ENCODE data around the gene DPAGT1. TPM values are rescaled to one million over a fixed set of nuclear protein-coding genes. Genes with fewer than 3 reads are reported as not detected.
"Not testable (repeated sequence)": the region's sequence is repeated elsewhere in the genome, so short reads cannot be mapped to it uniquely, and the experiment has no call there.

The DPAGT1 gene
- total RNA-seq, 2 donors from 2014 or later = 57.6 to 85.7 TPM

DNA sequence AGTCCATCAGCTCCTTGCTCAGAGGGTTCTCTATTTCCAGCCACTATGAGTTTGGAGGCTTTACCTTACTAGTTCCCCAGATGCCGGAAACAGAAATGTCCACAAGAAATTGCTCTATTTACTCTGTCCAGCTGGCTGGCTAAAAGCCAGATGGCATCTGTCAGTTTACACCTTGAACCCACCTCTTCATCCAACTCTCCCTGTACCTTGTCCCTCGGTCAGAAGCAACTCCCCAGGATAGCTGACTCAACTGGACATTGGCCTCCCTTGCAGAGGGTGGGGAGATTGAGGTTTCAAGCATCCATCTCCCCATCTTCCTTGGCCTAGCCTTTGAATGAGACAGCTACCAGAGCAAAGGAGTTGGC lies 7.2 kb upstream of the DPAGT1 start:
- Mint-ChIP-seq H3K36me3 (ENCODE audit: low read depth) (peaks cover 49% of the 10 kb centered on the region), H3K9me3 (no peaks in the 10 kb centered on the region), H3K27me3 (no peaks in the 10 kb centered on the region), H3K4me3 (peak overlapping the region; percentile 98), H3K27ac (peak overlapping the region; percentile 95), H3K4me1 (peaks cover 22% of the 10 kb centered on the region)
- ATAC-seq (replicated peaks) = no peak

DNA sequence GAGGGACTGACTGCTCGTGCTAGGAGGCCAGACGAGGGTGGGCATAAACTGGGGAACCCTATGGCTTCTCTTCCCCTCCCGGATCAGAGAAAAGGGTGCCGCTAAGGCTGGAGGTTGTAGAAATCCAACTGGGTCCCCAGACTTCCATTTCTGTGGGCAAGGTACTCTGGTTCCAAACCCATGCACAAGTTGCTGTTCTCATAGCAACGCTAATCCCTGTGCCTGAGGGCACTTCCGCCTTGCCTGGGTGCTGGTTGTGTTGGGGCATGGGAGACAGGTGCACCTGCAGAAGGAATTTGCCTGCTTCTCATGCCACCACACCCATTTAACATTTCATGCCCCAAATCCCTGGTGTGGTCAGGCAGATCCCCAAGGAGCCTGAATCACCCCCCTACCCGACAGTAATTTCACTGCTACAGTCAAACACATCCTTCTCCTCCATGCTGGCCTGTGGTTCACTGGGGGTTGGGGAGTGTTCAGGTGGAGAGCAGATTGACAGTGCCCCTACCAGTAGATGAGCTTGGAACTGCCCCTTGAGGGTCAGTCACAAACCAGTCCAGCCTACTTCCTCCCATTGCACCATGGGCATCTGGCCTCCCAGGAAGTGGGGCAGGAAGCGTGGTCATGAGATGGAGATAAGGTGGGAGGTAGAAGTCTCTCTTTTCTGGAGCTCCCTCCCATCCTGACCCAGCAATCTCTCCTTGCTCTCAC lies 6.6 kb upstream of the DPAGT1 start:
- peak; percentile 36 for ATAC-seq (replicated peaks)
- H3K4me1 Mint-ChIP-seq = peaks cover 21% of the 10 kb centered on the region

DNA sequence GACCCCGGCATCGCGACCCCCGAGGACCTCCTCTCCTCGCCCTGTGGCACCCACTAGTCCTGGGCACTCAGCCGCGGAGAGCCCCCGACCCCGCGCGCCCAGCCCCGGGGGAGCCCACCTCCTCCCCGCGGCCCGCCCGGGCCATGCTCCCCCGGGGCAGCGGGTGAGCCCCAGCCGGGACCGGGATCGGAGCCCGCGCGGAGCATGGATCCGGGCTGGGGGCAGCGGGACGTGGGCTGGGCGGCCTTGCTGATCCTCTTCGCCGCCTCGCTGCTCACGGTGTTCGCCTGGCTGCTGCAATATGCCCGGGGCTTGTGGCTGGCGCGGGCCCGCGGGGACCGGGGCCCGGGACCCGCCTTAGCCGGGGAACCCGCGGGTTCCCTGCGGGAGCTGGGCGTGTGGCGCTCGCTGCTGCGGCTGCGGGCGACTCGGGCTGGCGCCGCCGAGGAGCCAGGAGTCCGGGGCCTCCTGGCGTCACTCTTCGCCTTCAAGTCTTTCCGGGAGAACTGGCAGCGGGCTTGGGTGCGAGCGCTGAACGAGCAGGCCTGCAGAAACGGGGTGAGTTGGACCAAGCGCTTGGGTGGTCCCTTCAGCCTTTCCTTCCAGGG lies 6.0 kb upstream of the DPAGT1 start:
- Mint-ChIP-seq H3K27me3 (no peaks in the 10 kb centered on the region), H3K4me1 (peaks cover 14% of the 10 kb centered on the region), H3K36me3 (ENCODE audit: low read depth) (peaks cover 37% of the 10 kb centered on the region), H3K27ac (peak overlapping the region; percentile 95), H3K9me3 (no peaks in the 10 kb centered on the region), H3K4me3 (peak overlapping the region; percentile 98)
- ATAC-seq (replicated peaks) = peak; percentile 5

More for the DNA sequence above, 6.6 kb upstream of the DPAGT1 start:
- Mint-ChIP-seq H3K4me3 (peak overlapping the region; percentile 98), H3K27ac (peak overlapping the region; percentile 95), H3K9me3 (no peaks in the 10 kb centered on the region), H3K27me3 (no peaks in the 10 kb centered on the region), H3K36me3 (ENCODE audit: low read depth) (peaks cover 44% of the 10 kb centered on the region)

DNA sequence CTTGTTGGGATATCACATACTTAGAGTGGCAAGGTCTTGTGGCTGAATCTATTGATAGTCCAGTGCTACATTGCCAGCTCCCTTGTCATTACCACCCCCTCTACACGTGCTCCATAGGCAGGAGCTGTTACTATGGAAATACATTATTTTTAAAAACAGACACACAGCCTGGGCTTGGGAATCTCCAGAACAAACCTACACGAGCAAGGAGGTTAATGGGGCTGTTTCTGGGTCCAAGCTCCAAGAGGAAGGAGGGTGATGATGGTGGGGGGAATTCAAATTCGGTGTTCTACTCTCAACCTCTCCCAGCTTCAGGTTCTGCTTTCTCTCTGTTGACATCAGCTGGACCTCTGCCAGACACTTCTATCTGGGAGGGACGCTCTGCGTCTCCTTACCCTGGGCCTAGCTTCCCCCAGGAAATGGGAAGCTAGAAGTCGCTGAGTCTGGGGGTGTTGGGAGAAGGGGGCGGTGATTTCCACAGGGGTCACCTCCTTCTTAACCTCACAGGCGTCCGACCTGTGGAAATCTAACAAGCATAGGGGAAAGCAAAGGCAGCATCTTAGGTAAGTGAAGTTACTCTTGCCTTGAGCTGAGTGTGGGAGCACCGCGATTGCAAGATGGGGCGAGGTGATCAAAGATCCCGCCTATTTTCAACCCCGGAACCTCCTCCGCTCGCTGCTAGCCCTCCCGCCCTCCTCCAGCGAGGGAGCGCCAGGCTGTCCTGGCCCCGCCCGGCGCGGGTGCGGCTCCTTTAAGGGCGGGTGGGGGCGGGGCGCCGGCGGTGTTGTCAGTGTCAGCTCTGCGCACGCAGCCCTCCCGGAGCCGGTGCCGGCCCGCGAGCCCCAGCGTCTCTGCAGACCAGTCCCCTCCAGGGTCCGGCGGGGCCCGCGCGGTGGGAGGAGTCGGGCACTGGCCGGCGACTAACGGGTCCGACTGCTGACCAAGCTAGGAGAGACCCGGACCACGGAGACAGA lies 5.2 kb upstream of the DPAGT1 start, which contains the start of gene C2CD2L:
Gene C2CD2L, plus strand, starts transcription at position 781 of the 974 bp plus-strand sequence. CDS start 398 bp downstream, outside the sequence.
- H3K4me1 Mint-ChIP-seq = peaks cover 14% of the 10 kb centered on the region
- H3K4me3 Mint-ChIP-seq = peak within 1 kb of the TSS; percentile 98
- ATAC-seq (replicated peaks) = peak; percentile 90
- H3K27ac Mint-ChIP-seq = peak within 1 kb of the TSS; percentile 95
- H3K27me3 Mint-ChIP-seq = no peaks in the 10 kb centered on the region
- peaks cover 31% of the 10 kb centered on the region for H3K36me3 Mint-ChIP-seq (ENCODE audit: low read depth)
- no peaks in the 10 kb centered on the region for H3K9me3 Mint-ChIP-seq

DNA sequence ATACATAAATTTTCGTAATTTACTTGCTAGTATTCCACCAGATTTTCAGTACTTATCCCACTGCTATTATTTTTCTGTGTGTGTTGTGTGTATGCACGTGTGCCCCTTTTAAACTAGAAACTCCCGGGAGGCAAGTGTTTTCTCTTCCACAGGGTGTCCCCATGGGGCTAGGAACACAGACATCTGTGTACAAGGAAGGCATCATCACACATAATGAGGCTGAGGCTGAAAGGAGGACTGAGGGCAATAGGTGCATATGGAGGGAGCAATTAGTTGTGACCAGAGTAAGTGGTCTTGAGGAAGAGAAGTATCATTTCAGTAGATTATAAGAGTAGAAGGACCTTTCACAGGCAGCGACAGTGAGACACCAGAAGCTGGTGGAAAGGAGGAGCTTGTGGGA lies 2.1 kb upstream of the DPAGT1 start:
- ATAC-seq (replicated peaks) = no peak
- peaks cover 18% of the 10 kb centered on the region for H3K4me1 Mint-ChIP-seq
- no peaks in the 10 kb centered on the region for H3K9me3 Mint-ChIP-seq
- H3K27me3 Mint-ChIP-seq = no peaks in the 10 kb centered on the region
- H3K36me3 Mint-ChIP-seq (ENCODE audit: low read depth) = peaks cover 26% of the 10 kb centered on the region
- H3K4me3 Mint-ChIP-seq = peak overlapping the region; percentile 84
- peak overlapping the region; percentile 96 for H3K27ac Mint-ChIP-seq

DNA sequence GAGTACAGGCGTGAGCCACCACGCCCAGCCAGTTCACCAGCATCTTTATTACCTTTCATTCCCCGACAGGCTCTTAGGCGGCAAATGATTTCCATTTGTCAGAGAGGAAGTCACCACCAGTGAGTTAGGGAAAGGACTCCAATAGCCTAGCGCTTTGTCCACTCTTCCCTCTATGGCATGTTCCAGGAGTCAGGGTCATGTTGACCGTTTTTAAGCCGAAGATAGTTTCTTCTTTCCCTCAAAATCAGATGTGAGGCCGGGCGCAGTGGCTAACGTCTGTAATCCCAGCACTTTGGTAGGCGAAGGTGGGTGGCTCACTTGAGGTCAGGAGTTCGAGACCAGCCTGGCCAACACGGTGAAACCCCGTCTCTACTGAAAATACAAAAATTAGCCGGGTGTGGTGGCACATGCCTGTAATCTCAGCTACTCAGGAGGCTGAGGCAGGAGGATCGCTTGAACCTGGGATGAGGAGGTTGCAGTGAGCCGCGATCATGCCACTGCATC lies 1.6 kb upstream of the DPAGT1 start:
- peaks cover 26% of the 10 kb centered on the region for H3K36me3 Mint-ChIP-seq (ENCODE audit: low read depth)
- not testable (repeated sequence) for H3K9me3 Mint-ChIP-seq; ATAC-seq (replicated peaks); H3K27me3 Mint-ChIP-seq
- H3K4me1 Mint-ChIP-seq = peaks cover 19% of the 10 kb centered on the region
- H3K27ac Mint-ChIP-seq = peak overlapping the region; percentile 96
- peak overlapping the region; percentile 84 for H3K4me3 Mint-ChIP-seq

DNA sequence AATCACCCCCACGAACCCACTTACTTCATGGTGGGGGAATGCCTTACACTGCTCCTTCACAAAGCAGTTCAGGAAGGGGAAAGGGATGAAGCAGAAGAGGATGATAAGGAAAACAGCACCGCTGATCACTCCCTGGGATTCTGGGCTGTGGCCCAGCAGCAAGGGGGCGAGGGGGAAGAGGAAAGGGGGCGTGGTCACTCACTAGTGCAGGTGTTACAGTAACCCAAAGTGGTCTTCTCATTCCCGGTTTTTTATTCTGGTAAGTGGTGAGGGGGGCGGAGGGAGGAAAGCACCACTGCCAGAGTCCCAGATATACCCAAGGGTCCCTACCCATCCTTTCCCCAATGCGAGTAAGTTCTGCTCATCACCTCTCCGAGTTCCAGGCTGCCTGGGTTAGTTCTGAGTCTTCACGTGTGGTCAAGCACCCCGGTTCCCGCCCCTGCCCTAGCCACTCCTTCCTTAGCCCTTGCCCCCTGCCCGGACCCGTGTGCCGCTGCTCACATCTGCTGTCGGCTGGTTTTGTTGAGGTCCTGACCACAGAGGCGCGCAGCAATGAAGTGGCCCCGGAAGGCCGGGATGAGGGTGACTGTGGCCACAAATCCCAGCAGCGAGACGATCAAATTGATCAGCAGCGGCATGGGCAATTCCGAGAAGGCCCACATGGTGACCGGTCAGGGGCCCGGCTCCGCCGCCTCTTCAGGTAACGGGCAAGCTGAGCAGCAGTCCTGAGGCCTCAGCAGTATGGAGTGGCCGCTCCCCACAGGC lies 477 bp downstream of the DPAGT1 start:
- H3K9me3 Mint-ChIP-seq = no peaks in the 10 kb centered on the region
- H3K4me3 Mint-ChIP-seq = peak overlapping the region; percentile 84
- peak; percentile 42 for ATAC-seq (replicated peaks)
- peaks cover 22% of the 10 kb centered on the region for H3K4me1 Mint-ChIP-seq
- no peaks in the 10 kb centered on the region for H3K27me3 Mint-ChIP-seq
- H3K27ac Mint-ChIP-seq = peak overlapping the region; percentile 96
- H3K36me3 Mint-ChIP-seq (ENCODE audit: low read depth) = peaks cover 44% of the 10 kb centered on the region

DNA sequence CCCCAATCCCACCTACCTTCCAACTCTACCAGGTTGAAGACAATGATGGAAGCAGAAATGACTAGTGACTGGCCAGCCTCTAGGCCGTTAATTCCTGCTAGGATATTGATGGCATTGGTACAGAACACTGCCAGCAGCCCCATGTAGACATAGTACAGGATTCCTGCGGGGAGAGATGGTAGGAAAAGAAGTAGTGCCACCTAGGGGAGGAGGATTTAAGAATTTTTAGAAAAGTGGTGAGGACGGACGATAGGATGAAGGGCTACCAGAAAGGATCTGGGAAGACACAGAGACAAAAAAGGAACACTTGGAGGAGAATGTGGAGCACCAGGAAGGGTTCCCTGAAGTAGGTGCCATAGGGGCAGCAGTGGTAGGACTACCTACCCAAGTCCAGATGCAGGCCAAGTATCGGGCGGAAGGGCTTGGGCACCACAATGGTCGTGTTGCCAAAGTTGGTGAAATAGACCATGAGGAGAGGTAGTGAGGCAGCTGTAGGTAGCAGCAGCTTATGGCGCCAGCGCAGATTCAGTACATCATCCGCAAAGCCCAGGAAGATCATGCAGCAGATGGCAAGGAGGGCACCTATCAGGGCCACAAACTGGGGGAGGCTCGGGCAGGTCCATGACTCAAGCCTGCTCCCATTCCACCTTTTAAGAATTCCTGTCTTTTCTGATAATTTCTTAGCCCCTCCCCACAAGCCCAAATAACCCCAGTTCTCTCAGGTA lies 1.2 kb downstream of the DPAGT1 start:
- ATAC-seq (replicated peaks) = no peak
- Mint-ChIP-seq H3K27me3 (no peaks in the 10 kb centered on the region), H3K36me3 (ENCODE audit: low read depth) (peaks cover 48% of the 10 kb centered on the region), H3K4me1 (peaks cover 22% of the 10 kb centered on the region), H3K9me3 (no peaks in the 10 kb centered on the region), H3K4me3 (peak overlapping the region; percentile 84), H3K27ac (peak overlapping the region; percentile 96)

DNA sequence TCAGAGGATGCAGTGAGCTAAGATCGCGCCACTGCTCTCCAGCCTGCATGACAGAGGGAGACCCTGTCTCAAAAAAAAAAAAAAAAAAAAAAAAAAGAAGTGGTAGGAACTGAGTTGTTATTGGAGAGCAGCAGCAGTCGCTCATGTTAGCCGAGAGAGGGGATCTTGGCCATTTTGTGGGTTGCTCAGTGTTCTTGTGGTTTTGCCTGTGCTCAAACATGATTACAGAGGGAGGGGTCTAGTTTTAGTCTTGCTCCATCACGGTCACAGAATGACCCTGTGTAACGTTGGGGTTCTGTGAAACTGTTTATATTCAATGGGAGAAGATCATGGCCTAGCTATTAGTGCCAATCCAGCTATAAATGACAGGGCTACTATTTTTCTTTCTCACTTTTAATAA lies 1.9 kb downstream of the DPAGT1 start:
- no peak for ATAC-seq (replicated peaks)
- Mint-ChIP-seq H3K36me3 (ENCODE audit: low read depth) (peaks cover 55% of the 10 kb centered on the region), H3K27me3 (no peaks in the 10 kb centered on the region), H3K9me3 (no peaks in the 10 kb centered on the region), H3K4me3 (peak overlapping the region; percentile 84), H3K4me1 (peaks cover 22% of the 10 kb centered on the region), H3K27ac (peak overlapping the region; percentile 96)

DNA sequence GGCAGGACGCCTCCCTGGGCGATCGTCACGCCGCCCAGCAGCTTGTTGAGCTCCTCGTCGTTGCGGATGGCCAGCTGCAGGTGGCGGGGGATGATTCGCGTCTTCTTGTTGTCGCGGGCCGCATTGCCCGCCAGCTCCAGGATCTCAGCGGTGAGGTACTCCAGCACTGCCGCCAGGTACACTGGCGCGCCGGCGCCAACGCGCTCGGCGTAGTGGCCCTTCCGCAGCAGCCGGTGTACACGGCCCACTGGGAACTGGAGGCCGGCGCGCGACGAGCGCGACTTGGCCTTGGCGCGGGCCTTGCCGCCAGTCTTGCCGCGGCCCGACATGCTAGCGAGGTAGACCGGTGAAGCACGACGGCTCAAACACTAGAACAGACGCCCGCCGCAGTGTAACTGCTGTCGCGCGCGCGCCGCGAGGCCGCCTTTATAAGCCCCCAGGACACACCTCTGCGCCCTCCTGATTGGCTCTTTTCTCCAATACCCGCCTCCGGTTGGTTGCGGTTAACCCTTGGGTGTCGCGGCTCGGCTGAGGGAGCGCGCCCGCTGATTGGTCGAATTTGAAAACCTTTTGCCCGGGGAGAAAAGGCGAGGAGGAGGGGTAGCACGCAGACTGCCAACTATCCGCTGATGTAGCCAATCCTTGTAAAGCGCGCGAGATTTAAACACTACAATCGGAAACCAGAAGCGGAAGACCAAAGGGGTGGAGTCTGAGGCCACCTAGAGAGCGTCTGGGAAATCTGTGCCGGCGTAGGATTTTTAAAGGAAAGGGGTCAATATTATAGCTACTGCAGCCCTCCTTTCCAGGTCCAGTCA lies 6.4 kb downstream of the DPAGT1 start:
- Mint-ChIP-seq H3K27me3 (no peaks in the 10 kb centered on the region), H3K27ac (peak overlapping the region; percentile 86), H3K9me3 (no peaks in the 10 kb centered on the region), H3K4me1 (peaks cover 29% of the 10 kb centered on the region), H3K4me3 (peak overlapping the region; percentile 93), H3K36me3 (ENCODE audit: low read depth) (peaks cover 86% of the 10 kb centered on the region)
- peak; percentile 90 for ATAC-seq (replicated peaks)

DNA sequence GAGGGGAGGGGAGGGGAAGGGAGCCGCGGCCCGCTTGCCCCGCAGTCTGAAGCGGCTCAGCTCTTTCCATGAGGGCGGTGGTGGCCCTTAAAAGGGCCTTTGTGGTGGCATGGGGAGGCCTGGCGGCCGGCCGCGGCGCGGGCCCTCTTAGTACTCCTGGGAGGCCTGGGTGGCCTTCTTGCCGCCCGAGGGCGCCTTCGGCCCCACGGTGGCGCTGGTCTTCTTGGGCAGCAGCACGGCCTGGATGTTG lies 6.9 kb downstream of the DPAGT1 start:
- ATAC-seq (replicated peaks) = peak; percentile 51
- H3K27ac Mint-ChIP-seq = peak overlapping the region; percentile 86
- peaks cover 24% of the 10 kb centered on the region for H3K4me1 Mint-ChIP-seq
- H3K9me3 Mint-ChIP-seq = no peaks in the 10 kb centered on the region
- H3K36me3 Mint-ChIP-seq (ENCODE audit: low read depth) = peaks cover 86% of the 10 kb centered on the region
- H3K27me3 Mint-ChIP-seq = no peaks in the 10 kb centered on the region
- H3K4me3 Mint-ChIP-seq = peak overlapping the region; percentile 93

DNA sequence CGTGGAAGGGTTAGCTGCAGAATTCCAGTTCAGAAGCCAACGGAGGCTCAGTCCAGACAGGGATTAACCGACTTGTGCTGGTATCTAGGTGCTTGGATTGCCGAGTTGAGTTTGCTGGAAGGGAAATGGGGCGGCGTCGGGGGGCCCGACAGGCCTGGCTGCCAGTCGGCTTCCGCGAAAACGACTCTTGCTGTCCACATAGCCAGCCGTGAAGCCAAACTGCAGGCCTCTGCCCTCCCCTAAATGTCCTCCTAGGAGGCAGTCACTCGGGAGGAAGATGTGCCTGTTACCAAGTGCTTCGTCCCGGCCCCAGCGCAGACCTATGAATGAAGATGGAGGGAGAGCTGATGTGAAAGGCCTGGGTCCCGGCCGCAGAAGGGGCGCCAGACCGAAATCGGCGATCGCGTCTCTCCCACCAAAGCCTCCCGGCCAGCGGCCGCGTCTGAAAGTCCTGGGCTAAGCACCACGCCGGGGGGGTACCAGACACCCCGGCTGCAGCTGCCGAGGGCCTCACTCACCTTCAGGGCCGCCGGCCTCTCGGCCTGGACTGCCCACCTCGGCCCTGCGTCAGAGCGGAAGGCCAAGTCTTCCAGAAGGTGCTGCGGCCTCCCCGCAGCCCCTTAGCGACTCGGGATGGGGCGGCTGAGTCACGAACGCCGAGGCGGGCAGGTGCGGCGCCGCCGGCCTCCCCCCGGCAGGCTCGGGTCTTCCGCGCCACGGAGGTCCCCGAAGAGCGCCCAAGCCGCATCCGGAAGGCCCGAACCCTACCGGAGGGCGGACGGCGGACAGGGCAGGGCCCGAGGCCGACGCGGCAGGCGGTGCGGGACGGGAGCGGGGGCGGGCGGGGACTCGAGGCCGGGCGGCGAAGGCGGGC lies 7.5 kb downstream of the DPAGT1 start:
- peak; percentile 15 for ATAC-seq (replicated peaks)
- H3K27ac Mint-ChIP-seq = peak overlapping the region; percentile 86
- no peaks in the 10 kb centered on the region for H3K27me3 Mint-ChIP-seq
- peak overlapping the region; percentile 93 for H3K4me3 Mint-ChIP-seq
- H3K4me1 Mint-ChIP-seq = peaks cover 22% of the 10 kb centered on the region
- H3K9me3 Mint-ChIP-seq = no peaks in the 10 kb centered on the region
- H3K36me3 Mint-ChIP-seq (ENCODE audit: low read depth) = peaks cover 82% of the 10 kb centered on the region

All from activated T-helper 17 cell treated with anti-CD3 and anti-CD28 coated beads, Interleukin-2, amount 50 U/mL, for 72 hours (primary cell).